Activated naive CD4-positive, alpha-beta T cell treated with Interleukin-2 at 50 U/mL for 16 hours (primary cell): Measurements from ENCODE around the gene SLC38A3.

Experiments used
- DNase-seq: peaks from one replicate; pipeline ENCODE4 v3.0.0-alpha.2; 2020

SLC38A3 gene

GRCh38 chr3:50169232-50169832, 35.7 kb upstream of the SLC38A3 start:
- no peak for DNase-seq

DNA sequence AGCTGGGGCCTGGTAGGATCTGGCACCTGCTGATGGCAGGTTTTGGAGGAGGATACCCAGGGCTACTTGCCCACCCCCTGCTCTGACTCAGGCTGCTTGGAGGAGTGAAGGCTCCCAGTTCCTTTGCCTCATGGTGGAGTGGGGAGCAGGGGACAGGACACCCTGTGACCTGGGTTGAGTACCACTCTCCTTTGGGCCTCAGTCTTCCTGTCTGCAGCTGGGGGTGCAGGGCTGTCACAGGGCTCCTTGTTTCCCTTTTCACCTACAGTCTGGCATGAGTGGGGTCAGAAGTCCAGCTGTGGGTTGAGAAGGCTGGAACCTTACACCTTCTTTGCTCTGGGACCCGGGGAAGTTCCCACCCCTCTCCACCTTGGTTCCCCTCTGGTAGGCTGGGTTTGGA, 35.2 kb upstream of the SLC38A3 start:
- DNase-seq: no peak

GRCh38 chr3:50170689-50171088, 34.4 kb upstream of the SLC38A3 start:
- no peak for DNase-seq

DNA sequence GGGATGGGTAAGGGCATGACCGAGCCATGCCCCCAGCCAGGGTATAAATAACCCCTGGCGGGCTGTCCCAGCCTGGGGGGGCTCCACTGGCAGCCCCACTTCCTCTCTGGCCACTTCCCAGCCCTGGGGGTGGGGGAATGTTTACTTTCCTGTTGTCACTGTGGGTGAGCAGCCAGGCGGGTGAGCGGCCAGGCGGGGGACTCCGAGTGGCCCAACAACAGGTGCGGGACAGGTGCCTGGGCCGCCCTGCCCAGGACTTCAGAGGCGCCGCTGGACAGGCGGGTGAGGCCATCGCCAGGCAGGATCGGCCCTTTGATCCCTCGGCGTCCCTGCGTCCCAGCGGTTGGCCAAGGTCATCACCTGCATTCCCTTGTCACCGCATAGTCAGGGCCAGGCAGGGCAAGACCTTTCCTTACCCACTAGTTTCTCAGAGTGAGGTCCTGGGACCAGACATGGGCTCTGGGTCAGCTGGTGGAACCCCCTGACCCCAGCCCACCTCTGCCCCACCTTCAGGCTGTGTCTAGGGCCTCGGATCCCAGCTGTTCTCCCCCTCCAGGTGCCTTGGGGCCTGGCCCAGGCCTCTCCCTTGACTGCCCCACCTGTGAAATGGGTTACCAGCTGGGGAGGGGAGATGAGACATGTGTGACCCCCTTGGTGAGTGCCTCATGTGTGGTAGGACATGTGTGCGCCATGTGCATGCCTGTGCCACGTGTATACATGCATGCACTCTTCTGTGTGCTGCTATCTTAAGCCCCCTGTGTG, 33.4 kb upstream of the SLC38A3 start:
- no peak for DNase-seq

DNA sequence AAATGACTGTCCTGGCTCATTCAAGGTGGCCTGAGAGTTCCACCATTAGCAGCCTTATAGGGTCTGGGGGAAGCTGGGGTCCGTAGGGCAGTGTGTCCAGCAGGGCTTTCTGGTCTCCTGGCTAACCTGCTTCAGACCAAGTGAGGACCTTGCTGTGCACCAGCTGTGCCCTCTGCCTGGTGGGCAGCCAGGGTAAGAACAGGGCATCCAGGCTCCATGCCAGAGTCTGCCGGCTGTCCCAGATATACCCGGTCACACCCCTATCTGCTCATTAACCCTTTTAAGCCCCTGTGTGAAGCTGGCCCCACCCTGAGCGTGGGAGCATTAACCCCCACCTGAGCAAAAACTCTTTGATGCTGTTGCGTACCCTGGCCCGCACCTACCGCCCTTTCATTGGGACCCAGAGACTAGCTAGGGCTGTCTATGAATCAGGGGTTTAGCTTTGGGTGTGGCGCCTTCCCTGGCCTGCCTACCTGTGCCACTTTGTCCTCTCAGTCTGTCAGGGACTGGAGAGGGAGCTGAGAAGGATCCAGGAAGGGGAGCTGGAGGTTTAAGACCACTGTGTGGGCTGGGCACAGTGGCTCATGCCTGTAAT, 32.3 kb upstream of the SLC38A3 start:
- no peak for DNase-seq

DNA sequence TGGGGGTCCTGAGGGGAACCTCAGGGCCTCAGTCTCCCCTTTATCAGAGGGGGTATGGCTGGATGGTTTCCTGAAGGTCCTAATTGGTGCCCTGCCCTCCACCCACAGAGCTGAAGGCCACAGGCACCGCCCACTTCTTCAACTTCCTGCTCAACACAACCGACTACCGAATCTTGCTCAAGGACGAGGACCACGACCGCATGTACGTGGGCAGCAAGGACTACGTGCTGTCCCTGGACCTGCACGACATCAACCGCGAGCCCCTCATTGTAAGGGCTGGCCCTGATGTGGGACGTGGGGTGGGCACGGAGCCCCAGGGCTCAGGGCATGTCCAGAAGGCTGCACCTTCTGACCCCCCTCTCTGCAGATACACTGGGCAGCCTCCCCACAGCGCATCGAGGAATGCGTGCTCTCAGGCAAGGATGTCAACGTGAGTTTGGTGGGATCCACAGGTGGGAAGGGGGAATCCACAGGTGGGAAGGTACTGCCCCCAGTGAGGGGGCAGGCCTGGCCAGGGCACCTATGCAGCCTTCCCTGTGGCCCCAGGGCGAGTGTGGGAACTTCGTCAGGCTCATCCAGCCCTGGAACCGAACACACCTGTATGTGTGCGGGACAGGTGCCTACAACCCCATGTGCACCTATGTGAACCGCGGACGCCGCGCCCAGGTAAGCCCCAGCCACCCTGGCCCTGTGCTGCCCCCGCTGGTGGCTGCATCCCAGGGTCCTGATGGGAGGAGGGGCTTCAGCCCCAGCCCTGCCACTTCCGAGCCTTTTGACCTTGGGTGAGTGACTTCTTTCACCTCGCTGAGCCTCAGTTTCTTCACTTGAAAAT, 31.2 kb upstream of the SLC38A3 start:
- DNase-seq: no peak

DNA sequence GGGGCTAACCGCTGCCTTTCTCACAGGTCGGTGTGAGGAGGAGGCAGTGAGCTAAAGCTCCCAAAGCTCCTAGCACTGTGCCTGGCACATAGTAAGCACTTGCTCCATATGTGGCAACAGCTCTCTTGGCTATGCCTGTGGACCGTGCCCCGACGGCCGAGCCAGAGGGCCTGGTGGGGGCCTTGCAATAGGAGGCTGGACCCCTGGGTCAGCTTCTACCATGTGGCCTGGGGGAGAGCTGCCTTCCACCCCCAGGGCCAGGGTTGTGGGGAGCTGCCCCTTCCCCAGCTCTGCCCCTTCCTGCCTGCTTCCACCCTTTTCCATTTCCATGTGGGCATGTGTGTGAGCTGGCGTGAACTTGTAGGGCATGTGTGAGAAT, 30.6 kb upstream of the SLC38A3 start:
- no peak for DNase-seq

DNA sequence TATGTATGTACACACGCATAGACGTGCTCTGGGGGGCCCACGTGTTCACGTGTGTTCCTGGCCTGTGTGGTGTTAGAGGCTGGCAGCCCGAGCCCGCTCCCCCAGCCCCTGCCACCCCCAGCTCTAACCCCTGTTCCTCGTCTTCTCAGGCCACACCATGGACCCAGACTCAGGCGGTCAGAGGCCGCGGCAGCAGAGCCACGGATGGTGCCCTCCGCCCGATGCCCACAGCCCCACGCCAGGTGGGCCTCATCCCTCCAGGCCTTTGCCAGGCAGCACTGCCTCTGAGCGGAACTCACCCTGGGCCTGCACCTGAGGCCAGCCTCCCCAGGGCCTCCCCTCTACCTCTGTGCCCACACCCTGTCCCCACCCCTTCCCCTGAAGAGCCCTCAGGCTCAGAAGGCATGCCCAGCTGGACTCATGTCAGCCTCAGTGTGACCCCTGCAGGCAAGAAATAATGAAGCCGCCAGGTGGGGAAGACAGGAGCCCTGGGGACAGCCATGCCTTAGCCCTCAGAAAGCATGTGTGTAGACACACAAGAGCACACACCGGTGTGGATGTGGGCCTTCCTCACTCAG, 30.0 kb upstream of the SLC38A3 start:
- DNase-seq: no peak

DNA sequence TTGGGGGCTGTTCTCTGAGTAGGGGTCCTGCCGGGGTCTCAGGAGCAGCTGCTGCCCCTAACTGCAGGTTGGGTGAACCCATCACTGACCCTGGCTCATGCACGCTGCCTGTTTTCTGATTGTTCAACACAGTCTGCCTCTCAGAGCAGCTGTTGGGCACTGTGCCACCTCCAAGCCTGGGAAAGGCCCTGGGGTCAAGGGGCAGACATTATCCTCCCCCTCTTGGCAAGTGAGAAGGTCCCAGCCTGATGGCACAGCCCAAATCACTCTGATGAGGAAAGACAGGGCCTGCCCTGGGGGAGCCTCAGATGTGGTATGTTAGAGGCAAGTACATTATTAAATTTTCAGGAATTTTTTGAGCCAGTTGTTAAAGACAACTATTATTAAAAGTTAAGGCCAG, 27.7 kb upstream of the SLC38A3 start:
- DNase-seq: no peak

GRCh38 chr3:50179710-50180109, 25.4 kb upstream of the SLC38A3 start:
- DNase-seq: no peak

GRCh38 chr3:50181985-50182384, 23.1 kb upstream of the SLC38A3 start:
- no peak for DNase-seq

- DNase-seq: no peak
Observed at GRCh38 chr3:50182533-50183099, 22.5 kb upstream of the SLC38A3 start.

DNA sequence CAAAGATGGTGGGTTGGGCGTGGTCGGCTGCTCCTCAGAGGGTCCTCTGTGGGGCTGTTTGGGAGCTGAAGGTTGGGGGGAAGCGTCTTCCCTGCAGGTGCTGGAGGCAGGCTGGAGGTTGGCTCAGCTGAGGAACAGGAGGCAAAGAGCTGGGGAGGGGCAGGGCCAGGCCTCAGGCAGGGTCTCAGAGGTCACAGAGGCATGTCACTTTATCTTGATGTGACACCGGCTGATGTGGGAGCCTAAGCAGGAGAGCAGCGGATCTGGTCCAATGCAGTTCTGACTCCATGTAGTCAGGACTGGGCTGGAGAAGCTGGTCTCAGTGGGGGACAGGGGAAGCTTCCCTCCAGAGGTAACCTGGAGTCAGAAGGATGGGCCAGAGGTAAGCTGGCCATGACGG, 21.3 kb upstream of the SLC38A3 start:
- no peak for DNase-seq

GRCh38 chr3:50184242-50184978, 20.7 kb upstream of the SLC38A3 start:
- DNase-seq: no peak

GRCh38 chr3:50185230-50185629, 19.8 kb upstream of the SLC38A3 start:
- no peak for DNase-seq

DNA sequence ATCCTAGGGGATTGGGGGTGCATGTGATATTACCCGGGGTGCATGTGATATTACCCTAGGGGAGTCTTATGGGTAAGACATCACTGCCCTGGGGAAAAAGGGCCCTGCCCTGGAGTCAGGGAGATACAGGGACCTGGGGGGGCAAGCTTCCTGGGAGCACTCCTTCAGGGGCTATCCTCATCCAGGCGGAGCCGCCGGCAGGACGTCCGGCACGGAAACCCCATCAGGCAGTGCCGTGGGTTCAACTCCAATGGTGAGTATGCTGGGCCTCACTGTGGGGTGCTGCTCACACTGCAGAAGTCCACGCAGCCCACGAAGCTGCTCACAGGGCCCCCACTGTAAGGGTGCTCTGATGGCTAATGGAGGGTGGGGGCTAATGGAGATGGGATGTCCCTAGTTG, 19.0 kb upstream of the SLC38A3 start:
- no peak for DNase-seq

DNA sequence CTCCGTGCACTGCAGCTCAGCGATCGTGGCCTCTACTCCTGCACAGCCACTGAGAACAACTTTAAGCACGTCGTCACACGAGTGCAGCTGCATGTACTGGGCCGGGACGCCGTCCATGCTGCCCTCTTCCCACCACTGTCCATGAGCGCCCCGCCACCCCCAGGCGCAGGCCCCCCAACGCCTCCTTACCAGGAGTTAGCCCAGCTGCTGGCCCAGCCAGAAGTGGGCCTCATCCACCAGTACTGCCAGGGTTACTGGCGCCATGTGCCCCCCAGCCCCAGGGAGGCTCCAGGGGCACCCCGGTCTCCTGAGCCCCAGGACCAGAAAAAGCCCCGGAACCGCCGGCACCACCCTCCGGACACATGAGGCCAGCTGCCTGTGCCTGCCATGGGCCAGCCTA, 17.3 kb upstream of the SLC38A3 start:
- DNase-seq: no peak

DNA sequence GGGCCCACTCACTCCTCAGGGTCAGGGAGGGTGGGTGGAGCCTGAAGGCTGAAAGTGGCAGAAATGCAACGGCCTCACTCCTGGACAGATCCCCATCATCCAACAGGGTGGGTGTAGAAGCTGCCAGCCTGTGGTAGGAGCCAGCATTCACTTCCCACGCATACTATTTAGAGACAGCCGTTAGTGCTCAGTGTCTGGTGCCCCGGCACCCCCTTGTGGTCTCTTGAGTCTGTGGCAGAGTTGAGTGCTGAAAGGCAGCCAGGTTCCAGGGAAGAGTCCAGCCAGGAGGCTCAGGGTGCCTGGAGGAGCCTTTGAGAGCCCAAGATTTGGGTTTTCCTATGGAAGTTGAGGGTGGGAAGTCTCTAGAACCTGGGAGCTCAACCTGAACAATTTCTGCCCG, 15.8 kb upstream of the SLC38A3 start:
- peak; percentile 33 for DNase-seq

- DNase-seq: no peak
Observed at GRCh38 chr3:50189989-50190388, 15.1 kb upstream of the SLC38A3 start.

DNA sequence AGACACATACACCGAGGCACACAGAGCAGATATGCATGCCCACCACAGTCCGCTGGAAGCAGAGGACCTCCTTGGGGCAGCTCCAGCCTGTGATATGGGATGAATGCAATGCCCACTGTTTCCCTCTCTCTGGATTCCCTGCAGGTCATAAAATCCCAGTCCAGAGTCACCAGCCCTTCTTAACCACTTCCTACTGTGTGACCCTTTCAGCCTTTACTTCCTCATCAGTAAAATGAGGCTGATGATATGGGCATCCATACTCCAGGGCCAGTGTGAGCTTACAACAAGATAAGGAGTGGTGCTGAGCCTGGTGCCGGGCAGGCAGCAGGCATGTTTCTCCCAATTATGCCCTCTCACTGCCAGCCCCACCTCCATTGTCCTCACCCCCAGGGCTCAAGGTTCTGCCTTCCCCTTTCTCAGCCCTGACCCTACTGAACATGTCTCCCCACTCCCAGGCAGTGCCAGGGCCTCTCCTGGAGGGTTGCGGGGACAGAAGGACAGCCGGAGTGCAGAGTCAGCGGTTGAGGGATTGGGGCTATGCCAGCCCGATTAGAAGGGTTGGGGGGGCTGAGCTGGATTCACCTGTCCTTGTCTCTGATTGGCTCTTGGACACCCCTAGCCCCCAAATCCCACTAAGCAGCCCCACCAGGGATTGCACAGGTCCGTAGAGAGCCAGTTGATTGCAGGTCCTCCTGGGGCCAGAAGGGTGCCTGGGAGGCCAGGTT, 14.0 kb upstream of the SLC38A3 start, which contains the start of gene GNAT1:
Gene GNAT1, plus strand, starts transcription at position 675 of the 725 bp plus-strand sequence. CDS start 116 bp downstream, outside the sequence.
- no peak for DNase-seq

DNA sequence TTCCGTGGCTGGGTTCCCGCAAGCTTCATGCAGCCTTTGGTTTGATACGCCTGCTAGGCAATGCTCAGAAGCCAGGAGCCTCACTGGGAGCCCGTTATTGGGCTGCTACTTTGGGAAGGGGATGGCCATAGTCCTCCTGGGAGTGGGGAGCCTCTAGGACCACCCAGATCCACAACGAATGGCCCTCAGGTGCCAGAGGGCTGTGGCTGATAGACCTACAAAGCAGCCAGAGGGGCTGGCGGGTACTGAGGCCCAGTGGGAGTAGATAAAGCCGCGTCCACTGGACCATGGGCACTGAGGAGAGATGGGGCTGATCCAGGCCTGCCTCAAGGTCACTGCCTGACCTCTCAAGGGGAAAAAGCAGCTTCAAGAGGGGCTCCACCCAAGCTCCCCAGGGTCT, 12.9 kb upstream of the SLC38A3 start:
- no peak for DNase-seq
